PC-3 (cell line): ENCODE data around the gene CTSD. TPM values are rescaled to one million over a fixed set of nuclear protein-coding genes. Genes with fewer than 3 reads are reported as not detected.
"Not testable (repeated sequence)": the region's sequence is repeated elsewhere in the genome, so short reads cannot be mapped to it uniquely, and the experiment has no call there.

Source experiments
- ATAC-seq: fragments of 200-7000 bp; cut with Tn5 transposase; 2 replicates; pipeline ENCODE4 v1.9.1; 2020; ENCODE audit warnings: mild to moderate bottlenecking, moderate library complexity
- BruUV-seq: library from RNA; stranded (reverse); fragments of 400-500 nt; replicated peaks from 2 replicates; lab custom pipeline; 2021; lab: Mats Ljungman, UMichigan
- CTCF ChIA-PET: fragments of 300-600 bp; sonication (Branson Sonifier 250); formaldehyde crosslinking; loops from one replicate; lab custom pipeline; 2022; ENCODE audit warnings: antibody characterized with exemption; lab: Charles Lee
- POLR2A ChIA-PET: fragments of 300-600 bp; sonication (Branson Sonifier 250); formaldehyde crosslinking; loops from one replicate; lab custom pipeline; 2022; ENCODE audit warnings: antibody characterized with exemption; ENCODE audit not compliant: unreplicated experiment; lab: Charles Lee
- DNase-seq: peaks from one replicate; pipeline ENCODE4 v3.0.0-alpha.2; 2015
- H2AFZ ChIP-seq: fragments of 300-600 bp; sonication (generic); 2 replicates; pipeline ENCODE4 v1.6.0; 2016; ENCODE audit warnings: antibody characterized with exemption, low read length
- H3F3A ChIP-seq: fragments of 300-600 bp; sonication (generic); one replicate; pipeline ENCODE4 v1.6.0; 2017; ENCODE audit warnings: antibody characterized with exemption, low read length, control low read depth, mild to moderate bottlenecking; ENCODE audit not compliant: unreplicated experiment
- H3K27ac ChIP-seq: fragments of 300-600 bp; sonication (generic); 2 replicates; pipeline ENCODE4 v1.5.1; 2016; ENCODE audit warnings: mild to moderate bottlenecking, low read length
- H3K27me3 ChIP-seq: fragments of 300-600 bp; sonication (generic); 2 replicates; pipeline ENCODE4 v1.6.1; 2016; ENCODE audit warnings: low read length, mixed read lengths
- H3K36me3 ChIP-seq: fragments of 300-600 bp; sonication (generic); 2 replicates; pipeline ENCODE4 v1.6.1; 2016; ENCODE audit warnings: low read depth, mixed run types, low read length, mixed read lengths
- H3K4me1 ChIP-seq: fragments of 300-600 bp; sonication (generic); 2 replicates; pipeline ENCODE4 v1.5.1; 2016; ENCODE audit warnings: low read length; ENCODE audit not compliant: insufficient read depth
- H3K4me2 ChIP-seq: fragments of 300-600 bp; sonication (generic); 2 replicates; pipeline ENCODE4 v1.6.0; 2016; ENCODE audit warnings: low read length
- H3K4me3 ChIP-seq: fragments of 300-600 bp; sonication (generic); 2 replicates; pipeline ENCODE4 v1.5.1; 2016; ENCODE audit warnings: mild to moderate bottlenecking, low read length, mixed read lengths
- H3K79me2 ChIP-seq: fragments of 300-600 bp; sonication (generic); 2 replicates; pipeline ENCODE4 v1.6.1; 2017; ENCODE audit warnings: low read length, mixed read lengths
- H3K9ac ChIP-seq: fragments of 300-600 bp; sonication (generic); 2 replicates; pipeline ENCODE4 v1.6.0; 2016; ENCODE audit warnings: mild to moderate bottlenecking, low read length
- H3K9me2 ChIP-seq: fragments of 300-600 bp; sonication (generic); replicated peaks from 2 replicates; pipeline ENCODE4 v1.6.1; 2016; ENCODE audit warnings: mixed run types, low read length, mixed read lengths
- H3K9me3 ChIP-seq: fragments of 300-600 bp; sonication (generic); 2 replicates; pipeline ENCODE4 v1.6.1; 2016; ENCODE audit warnings: low read length, mixed read lengths
- H4K20me1 ChIP-seq: fragments of 300-600 bp; sonication (generic); 2 replicates; pipeline ENCODE4 v1.6.1; 2016; ENCODE audit warnings: low read length, mixed read lengths
- EZH2 ChIP-seq: fragments of 300-600 bp; sonication (generic); IDR thresholded peaks from one replicate; pipeline ENCODE4 v1.6.1; 2017; ENCODE audit warnings: antibody characterized with exemption, mild to moderate bottlenecking, low read length; ENCODE audit not compliant: unreplicated experiment
- EZH2phosphoT487 ChIP-seq: fragments of 300-600 bp; sonication (generic); IDR thresholded peaks from 2 replicates; pipeline ENCODE4 v1.6.1; 2018; ENCODE audit warnings: mild to moderate bottlenecking, antibody characterized with exemption, low read length, borderline replicate concordance
- intact Hi-C: fragments of 100-400 bp; cut with micrococcal nuclease; formaldehyde crosslinking; loops from 2 replicates; pipeline ENCODE4 v1.9.0; 2023
- total RNA-seq: library from RNA; depleted of rRNA; stranded (reverse); fragments of >200 nt; gene quantifications from 2 replicates; pipeline ENCODE4 v1.2.3, GENCODE V29; 2014
- TF ChIP-seq, protein P1 (sequence below): fragments of 300-600 bp; sonication (generic); conservative IDR thresholded peaks from 2 replicates; pipeline ENCODE4 v1.5.1; 2017; ENCODE audit warnings: antibody characterized with exemption, low read depth, mild to moderate bottlenecking, low read length

Gene CTSD
- total RNA-seq, 1 experiment from 2014 or later = 308 TPM

- TF ChIP-seq, protein P1, sequence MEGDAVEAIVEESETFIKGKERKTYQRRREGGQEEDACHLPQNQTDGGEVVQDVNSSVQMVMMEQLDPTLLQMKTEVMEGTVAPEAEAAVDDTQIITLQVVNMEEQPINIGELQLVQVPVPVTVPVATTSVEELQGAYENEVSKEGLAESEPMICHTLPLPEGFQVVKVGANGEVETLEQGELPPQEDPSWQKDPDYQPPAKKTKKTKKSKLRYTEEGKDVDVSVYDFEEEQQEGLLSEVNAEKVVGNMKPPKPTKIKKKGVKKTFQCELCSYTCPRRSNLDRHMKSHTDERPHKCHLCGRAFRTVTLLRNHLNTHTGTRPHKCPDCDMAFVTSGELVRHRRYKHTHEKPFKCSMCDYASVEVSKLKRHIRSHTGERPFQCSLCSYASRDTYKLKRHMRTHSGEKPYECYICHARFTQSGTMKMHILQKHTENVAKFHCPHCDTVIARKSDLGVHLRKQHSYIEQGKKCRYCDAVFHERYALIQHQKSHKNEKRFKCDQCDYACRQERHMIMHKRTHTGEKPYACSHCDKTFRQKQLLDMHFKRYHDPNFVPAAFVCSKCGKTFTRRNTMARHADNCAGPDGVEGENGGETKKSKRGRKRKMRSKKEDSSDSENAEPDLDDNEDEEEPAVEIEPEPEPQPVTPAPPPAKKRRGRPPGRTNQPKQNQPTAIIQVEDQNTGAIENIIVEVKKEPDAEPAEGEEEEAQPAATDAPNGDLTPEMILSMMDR = no peak
- no peak for TF ChIP-seq EZH2
- no peak for TF ChIP-seq EZH2phosphoT487
- ChIA-PET CTCF (no interaction called here), POLR2A (no interaction called here)
- Histone ChIP-seq H3K9me3 (no peaks in the 10 kb centered on the region), H3K27me3 (no peaks in the 10 kb centered on the region), H3K9me2 (no peaks in the 10 kb centered on the region), H3K9ac (no peak overlapping the region), H4K20me1 (no peaks in the 10 kb centered on the region), H3K27ac (no peak overlapping the region), H3K4me2 (no peak overlapping the region), H3F3A (no peaks in the 10 kb centered on the region), H3K36me3 (no peaks in the 10 kb centered on the region), H3K4me1 (peaks cover 32% of the 10 kb centered on the region), H2AFZ (no peak overlapping the region), H3K79me2 (no peaks in the 10 kb centered on the region), H3K4me3 (no peak overlapping the region)
- ATAC-seq (no peak), DNase-seq (no peak)
- BruUV-seq = no TSS peak
- intact Hi-C loops = no loop called here
Observed at GRCh38 chr11:1770061-1770460, 6.3 kb upstream of the CTSD start.

DNA sequence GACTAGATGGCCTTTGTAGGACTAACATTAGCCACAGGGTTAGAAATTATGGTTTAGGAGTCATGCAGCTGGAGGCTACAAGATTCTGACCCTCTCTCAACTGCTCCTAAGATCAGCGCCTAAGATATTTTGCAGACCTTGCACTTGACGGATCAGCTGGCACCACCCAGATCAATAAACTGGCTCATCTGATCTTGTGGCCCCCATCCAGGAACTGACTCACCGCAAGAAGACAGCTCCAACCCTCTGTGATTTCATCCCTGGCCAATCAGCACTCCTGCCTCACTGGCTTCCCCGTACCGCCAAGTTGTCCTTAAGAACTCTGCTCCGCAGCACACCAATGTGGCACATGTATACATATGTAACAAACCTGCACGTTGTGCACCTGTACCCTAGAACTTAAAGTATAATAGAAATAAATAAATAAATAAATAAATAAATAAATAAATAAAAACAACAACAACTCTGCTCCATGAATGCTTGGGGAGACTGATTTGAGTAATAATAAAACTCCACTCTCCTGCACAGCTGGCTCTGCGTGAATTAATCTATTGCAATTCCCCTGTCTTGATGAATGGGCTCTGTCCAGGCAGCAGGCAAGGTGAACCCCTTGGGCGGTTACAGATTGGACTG lies 5.7 kb upstream of the CTSD start:
- H3K4me1 ChIP-seq = peaks cover 33% of the 10 kb centered on the region
- BruUV-seq, H3K9me2 ChIP-seq, ATAC-seq, H3K4me3 ChIP-seq, H3K79me2 ChIP-seq, POLR2A ChIA-PET, H3K27me3 ChIP-seq, CTCF ChIA-PET, H3K36me3 ChIP-seq, intact Hi-C loops, H3K9ac ChIP-seq, H4K20me1 ChIP-seq, H3K27ac ChIP-seq, H2AFZ ChIP-seq, H3K9me3 ChIP-seq, H3F3A ChIP-seq: not testable (repeated sequence)
- DNase-seq = peak; percentile 60
- 0 out of 2 replicates have a peak overlapping the region, but pooled peaks have one; percentile 10 for H3K4me2 ChIP-seq

DNA sequence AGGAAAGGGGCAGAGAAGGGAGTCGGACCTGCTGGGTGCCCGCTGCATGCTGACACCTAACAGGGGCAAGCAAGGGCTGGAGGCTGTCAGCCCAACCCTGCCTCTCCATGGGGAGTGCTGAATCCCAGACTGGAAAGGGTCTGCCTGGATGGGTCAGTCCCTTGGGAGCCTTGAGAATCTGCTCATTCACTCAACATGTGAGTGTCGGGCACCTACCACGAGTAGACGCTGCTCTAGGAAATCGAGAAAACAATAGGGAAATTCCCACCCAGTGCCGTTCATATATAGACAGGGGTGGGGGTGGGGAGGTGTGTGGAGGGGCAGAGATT lies 4.4 kb upstream of the CTSD start:
- ChIA-PET POLR2A (no interaction called here), CTCF (no interaction called here)
- H3K27ac ChIP-seq = no peak overlapping the region
- no peaks in the 10 kb centered on the region for H3K27me3 ChIP-seq
- peaks cover 7% of the 10 kb centered on the region for H3K79me2 ChIP-seq
- no peaks in the 10 kb centered on the region for H3K9me3 ChIP-seq
- DNase-seq (no peak), ATAC-seq (no peak)
- no peak overlapping the region for H3K4me2 ChIP-seq
- BruUV-seq = no TSS peak
- H2AFZ ChIP-seq = no peak overlapping the region
- H3K9ac ChIP-seq = no peak overlapping the region
- peaks cover 33% of the 10 kb centered on the region for H3K4me1 ChIP-seq
- no peaks in the 10 kb centered on the region for H3F3A ChIP-seq
- no peaks in the 10 kb centered on the region for H4K20me1 ChIP-seq
- H3K9me2 ChIP-seq = no peaks in the 10 kb centered on the region
- TF ChIP-seq EZH2phosphoT487 (no peak), EZH2 (no peak)
- TF ChIP-seq, protein P1 = no peak
- no peaks in the 10 kb centered on the region for H3K36me3 ChIP-seq
- no peak overlapping the region for H3K4me3 ChIP-seq
- intact Hi-C loops = no loop called here
